ENCODE data around the gene OR11H6. TPM values are rescaled to one million over a fixed set of nuclear protein-coding genes. Genes with fewer than 3 reads are reported as not detected.
"Not testable (repeated sequence)": the region's sequence is repeated elsewhere in the genome, so short reads cannot be mapped to it uniquely, and the experiment has no call there.

The OR11H6 gene
- total RNA-seq, 1 experiment from 2014 or later, result not detected

DNA sequence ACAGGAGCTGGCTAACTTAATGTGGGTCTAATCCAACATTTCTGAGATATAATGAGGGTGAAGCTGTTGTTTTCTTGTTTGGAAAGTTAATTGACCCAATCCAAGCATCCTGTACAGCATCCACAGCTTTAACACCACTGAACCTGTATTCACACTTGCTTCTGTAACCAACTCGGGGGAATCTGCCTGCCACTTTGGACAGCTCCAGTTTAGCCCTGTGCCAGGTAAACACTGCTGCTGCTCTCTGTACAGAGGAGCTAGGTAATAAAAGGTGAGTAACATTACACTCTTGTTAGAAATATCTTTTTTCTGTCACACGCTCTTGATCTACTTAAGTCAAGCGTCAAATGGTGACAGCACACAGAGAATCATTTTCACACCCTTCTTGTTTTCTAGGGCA lies 32.1 kb upstream of the OR11H6 start:
- H3K27me3 Mint-ChIP-seq (ENCODE audit: unreplicated experiment), result no peaks in the 10 kb centered on the region
- H3K4me1 Mint-ChIP-seq (ENCODE audit: low read depth, unreplicated experiment), result no peaks in the 10 kb centered on the region
- no peak for DNase-seq
- no peak overlapping the region for H3K4me3 Mint-ChIP-seq (ENCODE audit: low read depth, unreplicated experiment)
- TF ChIP-seq, protein P1, sequence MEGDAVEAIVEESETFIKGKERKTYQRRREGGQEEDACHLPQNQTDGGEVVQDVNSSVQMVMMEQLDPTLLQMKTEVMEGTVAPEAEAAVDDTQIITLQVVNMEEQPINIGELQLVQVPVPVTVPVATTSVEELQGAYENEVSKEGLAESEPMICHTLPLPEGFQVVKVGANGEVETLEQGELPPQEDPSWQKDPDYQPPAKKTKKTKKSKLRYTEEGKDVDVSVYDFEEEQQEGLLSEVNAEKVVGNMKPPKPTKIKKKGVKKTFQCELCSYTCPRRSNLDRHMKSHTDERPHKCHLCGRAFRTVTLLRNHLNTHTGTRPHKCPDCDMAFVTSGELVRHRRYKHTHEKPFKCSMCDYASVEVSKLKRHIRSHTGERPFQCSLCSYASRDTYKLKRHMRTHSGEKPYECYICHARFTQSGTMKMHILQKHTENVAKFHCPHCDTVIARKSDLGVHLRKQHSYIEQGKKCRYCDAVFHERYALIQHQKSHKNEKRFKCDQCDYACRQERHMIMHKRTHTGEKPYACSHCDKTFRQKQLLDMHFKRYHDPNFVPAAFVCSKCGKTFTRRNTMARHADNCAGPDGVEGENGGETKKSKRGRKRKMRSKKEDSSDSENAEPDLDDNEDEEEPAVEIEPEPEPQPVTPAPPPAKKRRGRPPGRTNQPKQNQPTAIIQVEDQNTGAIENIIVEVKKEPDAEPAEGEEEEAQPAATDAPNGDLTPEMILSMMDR (IDR thresholded peaks at IDR 0.05; ENCODE audit: unreplicated experiment), result no peak
- no peak overlapping the region for H3K27ac Mint-ChIP-seq (ENCODE audit: unreplicated experiment)
- CTCF ChIA-PET, result interaction anchor here (0.5 kb wide), 1 partner anchor 29 kb away, joined by 3 read pairs; no protein-coding TSS in a partner anchor
- no TSS peak for BruUV-seq (replicated peaks)
- H3K9me3 Mint-ChIP-seq (ENCODE audit: low read depth, unreplicated experiment), result peaks cover 3% of the 10 kb centered on the region
- H3K36me3 Mint-ChIP-seq (ENCODE audit: insufficient read depth, unreplicated experiment), result no peaks in the 10 kb centered on the region
- intact Hi-C loops (cut with micrococcal nuclease; ENCODE audit: unreplicated experiment), result no loop called here

DNA sequence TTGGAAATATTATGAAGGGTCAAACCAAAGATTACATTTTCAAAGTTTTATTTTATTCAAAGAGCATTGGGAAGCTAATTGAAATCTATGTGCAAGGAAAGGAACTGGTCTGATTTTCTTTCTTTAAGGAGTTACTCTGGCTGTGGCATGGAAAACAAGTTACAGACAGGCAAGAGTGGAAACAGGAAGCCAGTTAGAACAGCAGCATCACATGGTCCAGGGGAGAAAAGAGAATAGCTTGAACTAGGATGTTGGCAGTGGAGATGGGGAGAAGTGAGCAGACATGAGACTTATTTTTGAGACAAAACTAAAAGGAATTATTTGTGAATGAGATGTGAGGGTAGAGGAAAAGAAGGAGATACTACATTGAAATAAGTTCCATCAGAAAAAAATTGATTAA lies 29.4 kb upstream of the OR11H6 start:
- intact Hi-C loops (cut with micrococcal nuclease; ENCODE audit: unreplicated experiment), result no loop called here
- Mint-ChIP-seq H3K4me1 (ENCODE audit: low read depth, unreplicated experiment) (peaks cover 10% of the 10 kb centered on the region), H3K4me3 (ENCODE audit: low read depth, unreplicated experiment) (no peak overlapping the region), H3K27ac (ENCODE audit: unreplicated experiment) (no peak overlapping the region), H3K27me3 (ENCODE audit: unreplicated experiment) (no peaks in the 10 kb centered on the region), H3K36me3 (ENCODE audit: insufficient read depth, unreplicated experiment) (no peaks in the 10 kb centered on the region), H3K9me3 (ENCODE audit: low read depth, unreplicated experiment) (no peaks in the 10 kb centered on the region)
- TF ChIP-seq, protein P1 (IDR thresholded peaks at IDR 0.05; ENCODE audit: unreplicated experiment), result no peak
- BruUV-seq (replicated peaks), result no TSS peak
- no peak for DNase-seq
- CTCF ChIA-PET, result no interaction called here

DNA sequence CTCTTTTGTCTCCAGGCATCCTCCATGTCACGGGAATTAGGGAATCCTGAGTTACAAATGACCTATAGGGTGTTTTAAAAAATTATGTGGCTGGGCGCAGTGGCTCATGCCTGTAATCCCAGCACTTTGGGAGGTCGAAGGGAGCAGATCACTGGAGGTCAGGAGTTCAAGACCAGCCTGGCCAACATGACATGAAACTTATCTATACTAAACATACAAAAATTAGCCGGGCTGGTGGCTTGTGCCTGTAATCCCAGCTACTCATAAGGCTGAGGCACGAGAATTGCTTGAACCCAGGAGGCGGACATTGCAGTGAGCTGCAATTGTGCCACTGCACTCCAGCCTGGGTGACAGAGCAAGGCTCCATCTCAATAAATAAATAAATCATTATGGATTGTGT lies 28.3 kb upstream of the OR11H6 start:
- not testable (repeated sequence) for DNase-seq; BruUV-seq (replicated peaks); H3K4me3 Mint-ChIP-seq (ENCODE audit: low read depth, unreplicated experiment)

DNA sequence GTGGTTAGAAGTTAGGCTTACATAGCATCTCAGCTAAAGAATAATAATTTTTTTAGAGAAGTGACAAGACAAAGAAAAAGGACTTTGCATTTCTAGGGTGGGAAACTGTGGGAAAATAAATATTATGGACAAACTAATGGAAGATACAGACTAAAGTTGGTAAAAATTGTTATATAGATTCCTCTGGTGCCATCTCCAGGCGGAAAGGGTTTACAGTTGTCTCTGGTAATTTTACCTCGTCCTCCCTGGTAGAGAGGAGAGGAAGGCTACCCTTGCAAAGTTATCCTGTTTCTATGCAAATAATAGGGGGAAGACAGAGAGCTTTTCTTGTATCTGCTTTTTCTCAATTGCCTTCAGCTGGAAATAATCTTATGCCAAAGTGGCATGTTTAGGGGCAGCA lies 27.6 kb upstream of the OR11H6 start:
- BruUV-seq (replicated peaks), result no TSS peak
- no peak overlapping the region for H3K4me3 Mint-ChIP-seq (ENCODE audit: low read depth, unreplicated experiment)
- H3K27me3 Mint-ChIP-seq (ENCODE audit: unreplicated experiment), result no peaks in the 10 kb centered on the region

More for the DNA sequence above, 28.3 kb upstream of the OR11H6 start:
- H3K27me3 Mint-ChIP-seq (ENCODE audit: unreplicated experiment); intact Hi-C loops (cut with micrococcal nuclease; ENCODE audit: unreplicated experiment); H3K9me3 Mint-ChIP-seq (ENCODE audit: low read depth, unreplicated experiment); H3K27ac Mint-ChIP-seq (ENCODE audit: unreplicated experiment); CTCF ChIA-PET; H3K36me3 Mint-ChIP-seq (ENCODE audit: insufficient read depth, unreplicated experiment): not testable (repeated sequence)
- H3K4me1 Mint-ChIP-seq (ENCODE audit: low read depth, unreplicated experiment), result peaks cover 10% of the 10 kb centered on the region

DNA sequence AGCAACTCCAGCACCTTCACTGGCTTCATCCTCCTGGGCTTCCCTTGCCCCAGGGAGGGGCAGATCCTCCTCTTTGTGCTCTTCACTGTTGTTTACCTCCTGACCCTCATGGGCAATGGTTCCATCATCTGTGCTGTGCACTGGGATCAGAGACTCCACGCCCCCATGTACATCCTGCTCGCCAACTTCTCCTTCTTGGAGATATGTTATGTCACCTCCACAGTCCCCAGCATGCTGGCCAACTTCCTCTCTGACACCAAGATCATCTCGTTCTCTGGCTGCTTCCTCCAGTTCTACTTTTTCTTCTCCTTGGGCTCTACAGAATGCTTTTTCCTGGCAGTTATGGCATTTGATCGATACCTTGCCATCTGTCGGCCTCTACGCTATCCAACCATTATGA lies 26.1 kb upstream of the OR11H6 start:
- H3K9me3 Mint-ChIP-seq (ENCODE audit: low read depth, unreplicated experiment), result no peaks in the 10 kb centered on the region
- TF ChIP-seq, protein P1 (IDR thresholded peaks at IDR 0.05; ENCODE audit: unreplicated experiment), result no peak
- H3K27me3 Mint-ChIP-seq (ENCODE audit: unreplicated experiment), result no peaks in the 10 kb centered on the region
- CTCF ChIA-PET, result interaction anchor here (0.9 kb wide), 1 partner anchor 20 kb away, joined by 3 read pairs; no protein-coding TSS in a partner anchor
- no peaks in the 10 kb centered on the region for H3K36me3 Mint-ChIP-seq (ENCODE audit: insufficient read depth, unreplicated experiment)
- intact Hi-C loops (cut with micrococcal nuclease; ENCODE audit: unreplicated experiment), result no loop called here
- peaks cover 10% of the 10 kb centered on the region for H3K4me1 Mint-ChIP-seq (ENCODE audit: low read depth, unreplicated experiment)
- H3K27ac Mint-ChIP-seq (ENCODE audit: unreplicated experiment), result no peak overlapping the region
- no peak overlapping the region for H3K4me3 Mint-ChIP-seq (ENCODE audit: low read depth, unreplicated experiment)
- no peak for DNase-seq
- BruUV-seq (replicated peaks), result no TSS peak

More for the DNA sequence above, 27.6 kb upstream of the OR11H6 start:
- intact Hi-C loops (cut with micrococcal nuclease; ENCODE audit: unreplicated experiment), result no loop called here
- CTCF ChIA-PET, result no interaction called here
- Mint-ChIP-seq H3K9me3 (ENCODE audit: low read depth, unreplicated experiment) (no peaks in the 10 kb centered on the region), H3K36me3 (ENCODE audit: insufficient read depth, unreplicated experiment) (no peaks in the 10 kb centered on the region), H3K4me1 (ENCODE audit: low read depth, unreplicated experiment) (peaks cover 10% of the 10 kb centered on the region), H3K27ac (ENCODE audit: unreplicated experiment) (no peak overlapping the region)
- DNase-seq, result no peak
- TF ChIP-seq, protein P1 (IDR thresholded peaks at IDR 0.05; ENCODE audit: unreplicated experiment), result no peak

Data from Calu3 (cell line).